Hematopoietic multipotent progenitor cell treated with erythropoietin and hydrocortisone succinate and interleukin-3 and kit ligand, for 15 days (in vitro differentiated cells): ENCODE results near the gene RPS17.
"Not testable (repeated sequence)": the region's sequence is repeated elsewhere in the genome, so short reads cannot be mapped to it uniquely, and the experiment has no call there.

Experiments
- DNase-seq: peaks from one replicate; pipeline ENCODE4 v3.0.0-alpha.2; 2015; ENCODE audit warnings: low spot score

RPS17 gene

DNA sequence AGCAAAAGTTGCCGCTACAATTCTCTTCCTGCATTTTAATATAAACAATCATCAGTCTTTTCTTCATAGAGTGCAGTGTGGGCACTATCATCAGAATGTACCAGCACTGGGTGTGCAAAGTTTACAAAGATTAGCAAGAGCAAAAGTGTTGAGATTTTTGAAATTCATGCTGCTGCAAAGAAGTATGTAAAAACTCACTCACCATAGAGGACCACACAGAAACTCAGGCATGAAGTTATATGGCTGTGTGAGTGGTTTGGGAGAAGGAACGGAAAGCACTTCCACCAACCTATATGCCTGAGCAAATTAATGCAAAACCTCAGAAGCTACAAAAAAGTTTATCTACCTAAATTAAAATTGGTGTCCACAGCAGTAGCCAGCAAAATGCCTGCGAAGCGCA, 32.6 kb downstream of the RPS17 start:
- not testable (repeated sequence) for DNase-seq

DNA sequence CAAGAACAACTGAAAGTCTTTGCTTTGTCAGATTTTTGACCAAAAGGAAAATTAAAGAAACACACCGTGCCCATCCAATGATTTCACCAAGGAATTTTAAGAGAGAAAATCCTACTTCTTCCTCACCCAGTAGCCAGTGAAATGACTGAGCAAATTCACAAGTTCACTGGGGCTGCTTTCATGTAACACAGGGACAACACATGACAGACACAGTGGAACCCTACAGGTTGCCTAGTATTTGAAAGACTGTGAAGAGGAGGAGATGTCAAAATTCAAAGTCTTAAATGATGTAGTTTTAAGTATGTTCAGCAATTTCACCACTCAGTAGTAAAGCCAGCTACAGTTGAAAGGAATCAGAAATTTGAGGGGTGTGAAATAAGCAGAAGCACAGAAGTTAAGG, 33.2 kb downstream of the RPS17 start:
- not testable (repeated sequence) for DNase-seq

DNA sequence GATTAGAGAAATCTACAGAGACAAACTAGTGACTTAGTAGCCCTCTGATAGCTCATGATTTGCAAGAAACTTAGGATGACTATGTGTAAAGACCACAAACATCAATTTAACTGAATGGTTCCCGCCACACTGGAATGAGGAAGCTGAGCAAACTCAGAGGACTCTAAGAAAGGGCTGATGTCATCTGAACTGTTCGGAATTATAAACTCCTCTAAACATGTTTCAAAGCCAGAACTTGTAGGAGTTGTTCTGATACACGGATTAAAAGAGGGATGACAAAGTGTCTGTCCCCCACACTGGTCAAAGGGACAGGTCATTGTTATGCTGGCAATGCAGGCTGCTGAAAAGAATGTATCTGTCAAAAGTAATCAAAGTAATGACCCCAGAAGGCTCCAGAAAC, 34.4 kb downstream of the RPS17 start:
- not testable (repeated sequence) for DNase-seq

DNA sequence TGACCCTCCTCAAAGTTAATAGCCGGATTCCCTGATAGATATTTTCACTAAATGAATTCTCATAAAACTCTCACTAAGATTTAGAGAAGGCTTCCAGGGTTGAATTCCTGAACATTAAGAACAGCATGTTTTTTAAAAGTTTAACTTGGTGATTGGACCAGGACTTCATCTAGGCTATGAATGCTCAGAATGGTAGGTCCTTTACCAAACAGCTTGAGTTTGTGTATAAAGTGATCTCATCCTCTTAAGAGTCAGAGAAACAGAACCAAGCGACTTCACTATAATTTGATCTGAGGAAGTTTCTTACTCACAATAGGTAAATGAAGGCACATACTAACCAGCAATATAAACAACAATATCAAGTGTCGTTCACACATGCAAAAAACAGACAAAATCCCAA, 36.2 kb downstream of the RPS17 start:
- DNase-seq: not testable (repeated sequence)

DNA sequence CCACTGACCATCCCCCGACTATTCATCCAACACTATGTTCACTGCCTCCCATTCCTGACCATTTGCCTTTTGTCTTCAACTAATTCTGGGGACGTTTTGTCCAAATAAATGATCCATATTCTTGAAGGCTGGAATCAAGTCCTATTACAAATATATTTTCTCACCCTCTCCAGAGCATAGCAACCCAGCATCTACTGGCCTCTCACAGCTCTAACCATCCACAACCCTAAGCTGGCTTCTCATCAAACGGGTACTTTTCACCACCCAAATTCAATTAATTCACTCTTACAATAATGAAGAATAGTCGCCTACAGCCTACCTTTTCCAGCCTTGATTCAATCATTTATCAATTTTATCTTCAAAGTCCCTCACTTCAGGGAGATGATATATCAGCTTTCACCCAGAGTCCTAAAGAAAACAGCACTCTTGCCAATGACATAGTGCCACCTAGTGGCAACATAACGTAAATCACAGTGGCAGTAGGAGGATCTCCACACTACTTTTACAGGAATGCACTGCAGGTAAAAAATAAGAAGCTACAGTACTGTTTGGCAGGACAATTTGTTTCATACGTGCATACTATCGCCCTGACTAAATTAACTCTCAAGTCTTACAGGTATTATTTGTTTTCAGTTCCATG, 37.4 kb downstream of the RPS17 start:
- DNase-seq: not testable (repeated sequence)

DNA sequence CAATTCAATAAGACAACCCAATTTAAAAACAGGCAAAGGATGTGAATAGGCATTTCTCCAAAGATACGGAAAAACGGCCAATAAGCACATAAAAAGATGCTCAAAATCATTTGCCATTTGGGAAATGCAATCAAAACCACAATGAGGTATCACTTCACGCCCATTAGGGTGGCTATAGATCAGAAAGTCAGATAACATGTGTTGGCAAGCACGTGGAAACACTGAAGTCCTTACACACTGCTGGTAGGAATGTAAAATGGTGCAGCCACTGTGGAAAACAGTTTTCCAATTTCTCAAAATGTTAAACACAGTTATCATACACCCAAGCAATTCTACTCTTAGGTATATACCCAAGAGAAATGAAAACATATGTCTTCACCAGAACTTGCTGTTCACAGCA, 39.5 kb downstream of the RPS17 start:
- not testable (repeated sequence) for DNase-seq

DNA sequence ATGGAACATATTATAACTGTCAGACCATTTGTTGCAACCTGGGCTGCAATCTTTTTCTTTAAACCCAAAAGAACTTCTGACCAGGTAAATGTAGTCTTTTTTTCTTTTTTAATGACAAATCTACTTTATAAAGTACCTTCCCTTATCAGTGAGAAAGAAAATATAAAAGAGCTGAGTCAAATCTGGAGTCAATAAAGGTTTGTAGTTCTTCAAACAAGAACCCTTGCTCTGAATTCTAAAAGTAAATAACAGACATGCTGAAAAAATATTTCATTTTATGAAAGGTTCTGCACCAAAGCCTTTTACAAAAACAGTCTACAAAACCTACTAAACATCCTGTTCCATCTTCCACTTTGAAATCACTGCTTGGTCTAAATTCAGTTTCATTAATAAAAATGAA, 42.3 kb downstream of the RPS17 start:
- DNase-seq: not testable (repeated sequence)

DNA sequence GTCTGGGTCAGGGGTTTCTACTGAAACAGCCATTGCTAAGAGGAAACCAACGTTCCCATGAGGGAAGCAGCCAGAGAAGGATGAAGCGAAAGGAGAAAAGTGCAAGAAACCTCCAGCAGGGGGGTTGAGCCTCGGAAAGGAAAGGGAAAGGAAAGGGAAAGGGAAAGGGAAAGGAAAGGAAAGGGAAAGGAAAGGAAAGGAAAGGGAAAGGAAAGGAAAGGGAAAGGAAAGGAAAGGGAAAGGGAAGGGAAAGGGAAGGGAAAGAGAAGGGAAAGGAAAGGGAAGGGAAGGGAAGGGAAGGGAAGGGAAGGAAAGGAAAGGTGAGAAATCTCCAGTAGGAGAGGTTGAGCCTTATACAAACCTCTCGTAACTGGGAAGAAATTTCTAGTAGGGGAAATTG, 52.0 kb downstream of the RPS17 start:
- not testable (repeated sequence) for DNase-seq

DNA sequence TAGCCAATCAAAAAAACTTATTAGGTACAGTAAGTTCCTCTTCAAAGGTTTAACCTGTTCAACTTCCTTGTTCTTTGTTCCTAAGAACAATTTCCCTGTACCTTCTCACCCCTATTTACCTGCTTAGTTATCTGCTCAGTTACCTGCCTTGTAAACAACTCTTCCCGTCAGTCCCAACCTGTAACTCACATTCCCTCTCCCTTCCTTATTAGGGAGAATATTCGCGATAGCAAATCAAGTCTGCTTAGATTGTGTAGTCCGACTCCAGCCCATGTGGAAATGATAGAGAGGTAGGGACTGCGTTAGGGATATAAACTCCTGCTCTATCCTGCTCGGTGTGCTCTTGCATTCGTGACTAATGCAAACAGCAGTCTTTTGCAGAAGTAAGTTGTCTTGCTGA, 53.2 kb downstream of the RPS17 start:
- not testable (repeated sequence) for DNase-seq
